CD8-positive, alpha-beta memory T cell (primary cell): Measurements from ENCODE around the gene ZNF474. TPM values are rescaled to one million over a fixed set of nuclear protein-coding genes. Genes with fewer than 3 reads are reported as not detected.

Experiments used
- CTCF ChIA-PET: fragments of 350-600 bp; sonication (Branson Sonifier 250); formaldehyde crosslinking; loops from one replicate; lab custom pipeline; 2021; ENCODE audit warnings: antibody characterized with exemption; lab: Charles Lee
- POLR2A ChIA-PET: fragments of 350-600 bp; sonication (Branson Sonifier 250); formaldehyde crosslinking; loops from one replicate; lab custom pipeline; 2021; ENCODE audit warnings: antibody characterized with exemption; lab: Charles Lee
- DNase-seq, 5 donors: peaks; one replicate each; pipeline versions ENCODE4 v3.0.0 to v3.0.0-alpha.2; 2020 to 2022; ENCODE audit warnings: mixed read lengths in 1 of 5
- H3K27ac ChIP-seq: one replicate; pipeline ENCODE4 v1.7.0; 2013; ENCODE audit warnings: low read depth, mild to moderate bottlenecking, low read length, moderate library complexity
- H3K27me3 ChIP-seq: 2 replicates; pipeline ENCODE4 v1.7.0; 2013; ENCODE audit warnings: low read length, mild to moderate bottlenecking; ENCODE audit not compliant: insufficient read depth, poor library complexity, severe bottlenecking
- H3K36me3 ChIP-seq: 2 replicates; pipeline ENCODE4 v1.7.0; 2013; ENCODE audit warnings: mild to moderate bottlenecking, low read length, moderate library complexity; ENCODE audit not compliant: insufficient read depth
- H3K4me1 ChIP-seq: 2 replicates; pipeline ENCODE4 v1.7.0; 2013; ENCODE audit warnings: mild to moderate bottlenecking, low read length, moderate library complexity; ENCODE audit not compliant: insufficient read depth
- H3K4me3 ChIP-seq: 2 replicates; pipeline ENCODE4 v1.7.0; 2013; ENCODE audit warnings: mild to moderate bottlenecking, low read length
- H3K9me3 ChIP-seq: 2 replicates; pipeline ENCODE4 v1.7.0; 2013; ENCODE audit warnings: mild to moderate bottlenecking, low read length
- H3K27ac Mint-ChIP-seq, 8 donors: one replicate each; pipeline ENCODE4 v1.8.0; 2020 to 2021; ENCODE audit warnings: mixed read lengths in 8 of 8, mild to moderate bottlenecking in 6 of 8, inconsistent platforms in 3 of 8, moderate library complexity in 3 of 8
- H3K27me3 Mint-ChIP-seq, 2 donors: one replicate each; pipeline ENCODE4 v1.8.0; 2020 to 2021; ENCODE audit warnings: mixed read lengths in 2 of 2, mild to moderate bottlenecking in 1 of 2, moderate library complexity in 1 of 2
- H3K36me3 Mint-ChIP-seq, 3 donors: one replicate each; pipeline ENCODE4 v1.8.0; 2020 to 2021; ENCODE audit warnings: mixed read lengths in 3 of 3, inconsistent platforms in 1 of 3, mild to moderate bottlenecking in 1 of 3
- H3K4me1 Mint-ChIP-seq, 3 donors: one replicate each; pipeline ENCODE4 v1.8.0; 2020 to 2021; ENCODE audit warnings: mixed read lengths in 3 of 3, inconsistent platforms in 1 of 3, mild to moderate bottlenecking in 1 of 3
- H3K4me3 Mint-ChIP-seq, 7 donors: one replicate each; pipeline ENCODE4 v1.8.0; 2020 to 2021; ENCODE audit warnings: mixed read lengths in 7 of 7, mild to moderate bottlenecking in 6 of 7, moderate library complexity in 4 of 7, inconsistent platforms in 2 of 7
- H3K9me3 Mint-ChIP-seq, 5 donors: one replicate each; pipeline ENCODE4 v1.8.0; 2020 to 2022; ENCODE audit warnings: mixed read lengths in 5 of 5, mild to moderate bottlenecking in 3 of 5, moderate library complexity in 2 of 5, inconsistent platforms in 1 of 5
- polyA plus RNA-seq: library from polyadenylated mRNA; unstranded; fragments of 300-500 nt; fragmentation: Illumina TruSeq; gene quantifications from one replicate; pipeline ENCODE4 v1.2.3, GENCODE V29; 2021
- total RNA-seq, 2 experiments: library from RNA; stranded (reverse); gene quantifications; one replicate each; pipeline ENCODE4 v1.2.3, GENCODE V29; 2021

Gene ZNF474
- total and polyA plus RNA-seq, 3 experiments from 2014 or later = 0.29 TPM; not detected in 2

DNA sequence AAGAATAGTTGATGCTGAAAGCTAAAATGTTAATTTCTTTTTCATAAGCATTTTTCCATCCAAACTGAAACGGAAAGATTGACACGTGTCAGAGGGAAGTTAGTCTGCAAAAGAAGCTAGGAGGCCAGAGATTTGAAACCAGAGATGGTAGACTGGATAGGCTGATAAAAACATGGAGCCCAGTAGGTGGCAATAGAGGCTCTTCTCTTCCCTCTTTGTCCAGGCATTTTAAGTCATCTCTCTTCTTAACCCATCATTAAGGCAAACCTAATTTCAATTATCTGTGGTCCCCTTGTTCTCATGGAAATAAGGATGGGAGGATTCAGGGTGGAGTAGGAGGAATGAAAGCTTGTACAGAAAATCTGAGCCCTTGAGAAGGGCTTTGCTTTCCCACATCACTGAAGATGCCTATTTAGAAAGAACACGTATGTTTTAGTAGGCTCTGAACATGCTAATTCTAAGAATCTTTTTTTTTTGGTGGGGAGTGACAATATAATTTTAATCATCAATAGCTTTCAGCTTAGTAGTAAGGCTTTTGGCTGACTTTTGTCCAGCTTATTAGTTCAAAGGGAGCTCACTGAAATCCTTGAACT, 66.6 kb downstream of the ZNF474 start:
- no peaks in the 10 kb centered on the region for H3K4me1 Mint-ChIP-seq
- CTCF ChIA-PET = no interaction called here
- no peaks in the 10 kb centered on the region for H3K36me3 Mint-ChIP-seq
- Histone ChIP-seq H3K4me3 (no peak overlapping the region), H3K4me1 (no peaks in the 10 kb centered on the region), H3K36me3 (no peaks in the 10 kb centered on the region), H3K27me3 (no peaks in the 10 kb centered on the region), H3K27ac (no peak overlapping the region), H3K9me3 (no peaks in the 10 kb centered on the region)
- peaks cover 0 to 14% of the 10 kb centered on the region in 2 donors for H3K27me3 Mint-ChIP-seq
- no peak overlapping the region for H3K27ac Mint-ChIP-seq
- no peaks in the 10 kb centered on the region for H3K9me3 Mint-ChIP-seq
- no peak for DNase-seq
- no peak overlapping the region for H3K4me3 Mint-ChIP-seq
- POLR2A ChIA-PET = no interaction called here

DNA sequence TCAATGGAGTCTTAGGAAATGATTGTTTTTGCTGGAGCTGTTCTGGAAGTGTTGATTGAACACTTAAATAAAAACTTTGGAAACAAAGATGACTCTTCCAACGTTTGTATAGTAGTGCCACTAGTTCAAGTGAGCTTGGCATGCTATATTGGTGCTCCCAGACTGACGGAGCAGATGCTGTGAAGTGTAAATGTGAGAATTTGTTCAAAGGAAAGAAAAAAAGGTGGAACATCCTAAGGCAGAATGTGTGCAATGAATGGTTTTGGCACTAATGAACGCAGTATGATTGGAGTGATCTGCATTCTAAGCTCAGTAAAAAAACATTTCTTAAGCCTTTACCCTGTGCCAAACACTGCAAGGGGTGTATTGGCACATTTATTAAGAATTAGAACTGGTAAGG, 69.8 kb downstream of the ZNF474 start:
- POLR2A ChIA-PET = no interaction called here
- H3K27ac ChIP-seq = no peak overlapping the region

DNA sequence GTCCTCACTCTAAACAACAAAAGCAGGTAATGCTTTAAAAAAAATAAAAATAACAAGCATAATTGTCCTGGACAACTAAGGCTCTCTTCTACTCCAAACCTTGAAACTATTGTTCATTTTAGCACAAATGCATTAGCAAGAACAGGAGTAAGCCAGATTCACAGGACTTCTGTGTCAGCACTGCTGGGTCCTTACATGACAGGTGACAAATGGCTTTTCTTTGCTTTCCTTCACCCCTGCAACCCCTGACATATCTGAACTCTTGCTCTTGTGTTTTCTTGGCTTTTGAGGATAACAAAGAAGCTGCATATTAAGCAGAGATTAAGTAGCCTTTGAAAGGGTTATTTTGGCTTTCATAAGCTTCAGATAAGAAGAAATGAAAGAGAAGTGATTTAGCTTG, 71.1 kb downstream of the ZNF474 start:
- H3K4me1 Mint-ChIP-seq = no peaks in the 10 kb centered on the region
- ChIA-PET POLR2A (no interaction called here), CTCF (no interaction called here)
- no peaks in the 10 kb centered on the region for H3K4me1 ChIP-seq
- no peaks in the 10 kb centered on the region for H3K36me3 ChIP-seq
- no peak overlapping the region for H3K27ac Mint-ChIP-seq
- DNase-seq = no peak
- H3K27me3 ChIP-seq = no peaks in the 10 kb centered on the region
- H3K4me3 Mint-ChIP-seq = no peak overlapping the region
- H3K9me3 Mint-ChIP-seq = no peaks in the 10 kb centered on the region
- H3K36me3 Mint-ChIP-seq = no peaks in the 10 kb centered on the region
- H3K27ac ChIP-seq = no peak overlapping the region
- no peaks in the 10 kb centered on the region for H3K9me3 ChIP-seq
- H3K27me3 Mint-ChIP-seq = no peaks in the 10 kb centered on the region
- no peak overlapping the region for H3K4me3 ChIP-seq

More for the DNA sequence above, 69.8 kb downstream of the ZNF474 start:
- H3K4me1 ChIP-seq = no peaks in the 10 kb centered on the region
- no peaks in the 10 kb centered on the region for H3K27me3 ChIP-seq
- no peaks in the 10 kb centered on the region for H3K9me3 Mint-ChIP-seq
- no peak overlapping the region for H3K27ac Mint-ChIP-seq
- H3K27me3 Mint-ChIP-seq = peaks cover 0 to 1% of the 10 kb centered on the region in 2 donors
- H3K4me1 Mint-ChIP-seq = no peaks in the 10 kb centered on the region
- no peak overlapping the region for H3K4me3 Mint-ChIP-seq
- H3K9me3 ChIP-seq = no peaks in the 10 kb centered on the region
- no peaks in the 10 kb centered on the region for H3K36me3 ChIP-seq
- CTCF ChIA-PET = no interaction called here
- H3K36me3 Mint-ChIP-seq = no peaks in the 10 kb centered on the region
- no peak for DNase-seq
- H3K4me3 ChIP-seq = no peak overlapping the region

DNA sequence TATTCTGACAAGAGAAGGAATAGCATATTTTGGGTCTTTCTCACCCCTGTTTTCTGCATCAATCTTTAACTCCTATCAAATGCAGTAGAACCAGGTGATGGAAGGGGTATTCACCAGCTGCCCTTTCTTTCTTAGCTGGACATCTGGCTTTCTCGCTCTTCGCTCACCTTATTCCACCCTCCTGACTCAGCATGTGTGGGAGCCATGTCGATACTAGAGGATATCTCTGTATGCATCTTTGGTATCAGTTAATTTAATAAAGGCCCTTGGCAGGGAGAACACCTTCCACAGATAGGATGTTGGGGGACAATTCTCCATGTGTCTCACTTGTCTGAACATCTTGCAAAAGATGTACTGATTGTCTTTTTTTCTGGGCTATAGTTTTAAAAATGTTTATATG, 71.5 kb downstream of the ZNF474 start:
- Histone ChIP-seq H3K27ac (no peak overlapping the region), H3K4me1 (no peaks in the 10 kb centered on the region), H3K27me3 (no peaks in the 10 kb centered on the region), H3K9me3 (no peaks in the 10 kb centered on the region), H3K36me3 (no peaks in the 10 kb centered on the region), H3K4me3 (no peak overlapping the region)
- Mint-ChIP-seq H3K9me3 (no peaks in the 10 kb centered on the region), H3K4me3 (no peak overlapping the region), H3K27ac (no peak overlapping the region), H3K4me1 (no peaks in the 10 kb centered on the region), H3K27me3 (no peaks in the 10 kb centered on the region), H3K36me3 (no peaks in the 10 kb centered on the region)
- ChIA-PET CTCF (no interaction called here), POLR2A (no interaction called here)
- no peak for DNase-seq

DNA sequence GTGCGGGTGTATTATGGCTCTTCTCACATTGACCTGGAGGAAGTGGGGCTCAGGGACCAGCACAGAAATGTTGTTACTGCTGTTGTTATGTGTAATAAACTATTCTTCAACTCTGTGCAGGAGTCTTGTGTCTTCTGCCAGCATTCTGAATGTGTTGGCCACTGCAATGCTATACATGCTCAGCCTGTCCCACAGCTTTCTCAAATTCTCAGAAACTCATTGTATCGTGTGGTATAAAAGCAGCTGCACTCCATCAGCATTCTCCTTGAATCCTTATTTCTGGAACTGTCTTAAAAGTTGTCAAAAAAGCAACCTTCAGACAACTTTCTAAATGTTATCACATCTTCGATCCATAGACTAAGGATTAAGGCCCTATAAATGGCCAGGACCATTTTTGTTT, 72.0 kb downstream of the ZNF474 start:
- POLR2A ChIA-PET = no interaction called here

DNA sequence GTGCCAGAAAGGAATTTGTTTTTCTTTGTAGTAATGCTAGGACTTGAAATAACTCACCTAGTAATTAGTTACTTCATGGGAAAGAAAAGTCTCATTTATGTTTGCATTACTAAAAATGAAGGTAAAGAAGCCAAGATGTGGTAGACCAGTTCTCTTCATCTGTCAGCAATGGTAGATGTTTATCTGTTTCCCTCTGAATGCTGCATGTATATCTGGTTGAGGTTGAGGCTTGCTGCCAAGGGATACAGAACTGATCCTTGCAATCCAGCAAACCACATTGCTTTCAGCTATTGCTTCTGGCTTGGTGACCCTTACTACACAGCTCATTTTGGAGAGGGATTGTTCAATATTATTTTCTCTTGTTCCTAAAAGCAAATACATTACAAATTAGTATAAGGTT, 73.6 kb downstream of the ZNF474 start:
- H3K9me3 Mint-ChIP-seq = peaks cover 0 to 4% (median 0%) of the 10 kb centered on the region in 5 donors
- no peaks in the 10 kb centered on the region for H3K27me3 ChIP-seq
- ChIA-PET POLR2A (no interaction called here), CTCF (no interaction called here)
- H3K27ac ChIP-seq = no peak overlapping the region
- no peaks in the 10 kb centered on the region for H3K4me1 ChIP-seq
- H3K4me3 Mint-ChIP-seq = no peak overlapping the region
- no peaks in the 10 kb centered on the region for H3K4me1 Mint-ChIP-seq
- H3K36me3 ChIP-seq = no peaks in the 10 kb centered on the region
- no peak overlapping the region for H3K4me3 ChIP-seq
- no peaks in the 10 kb centered on the region for H3K9me3 ChIP-seq
- no peak overlapping the region for H3K27ac Mint-ChIP-seq
- H3K36me3 Mint-ChIP-seq = no peaks in the 10 kb centered on the region
- no peak for DNase-seq
- no peaks in the 10 kb centered on the region for H3K27me3 Mint-ChIP-seq

More for the DNA sequence above, 72.0 kb downstream of the ZNF474 start:
- Mint-ChIP-seq H3K4me1 (no peaks in the 10 kb centered on the region), H3K9me3 (no peaks in the 10 kb centered on the region), H3K27me3 (no peaks in the 10 kb centered on the region), H3K4me3 (no peak overlapping the region), H3K36me3 (no peaks in the 10 kb centered on the region), H3K27ac (no peak overlapping the region)
- Histone ChIP-seq H3K4me1 (no peaks in the 10 kb centered on the region), H3K27ac (no peak overlapping the region), H3K36me3 (no peaks in the 10 kb centered on the region), H3K9me3 (no peaks in the 10 kb centered on the region), H3K27me3 (no peaks in the 10 kb centered on the region), H3K4me3 (no peak overlapping the region)
- CTCF ChIA-PET = no interaction called here
- no peak for DNase-seq

Other genes starting within 250 kb of the ZNF474 start
- 10 to 100 TPM; 18.7 to 19.6 TPM for gene SRFBP1, start 167.6 kb upstream of the ZNF474 start, total RNA-seq
- gene SRFBP1, start 167.6 kb upstream of the ZNF474 start, polyA plus RNA-seq = 11.9 TPM
- gene LOX, start 51.3 kb upstream of the ZNF474 start, total RNA-seq = not detected
- gene LOX, start 51.3 kb upstream of the ZNF474 start, polyA plus RNA-seq = not detected
- not detected for gene SNCAIP, start 182.7 kb downstream of the ZNF474 start, total RNA-seq
- not detected for gene SNCAIP, start 182.7 kb downstream of the ZNF474 start, polyA plus RNA-seq